Stomach (tissue), 9 donors: ENCODE results near the gene CSRP1. TPM values are rescaled to one million over a fixed set of nuclear protein-coding genes. Genes with fewer than 3 reads are reported as not detected.
"Not testable (repeated sequence)": the region's sequence is repeated elsewhere in the genome, so short reads cannot be mapped to it uniquely, and the experiment has no call there.

ENCODE experiments used
- DNase-seq, 2 donors: peaks; one replicate each; pipeline versions ENCODE4 v3.0.0 to v3.0.0-alpha.2; 2013 to 2019
- H3K27ac ChIP-seq, 5 donors: fragments of 200-600 bp in 4 of 5; sonication (generic) in 4 of 5; one replicate each; pipeline ENCODE4 v1.5.1; 2013 to 2019; ENCODE audit warnings: mild to moderate bottlenecking in 1 of 5, moderate library complexity in 1 of 5
- H3K27me3 ChIP-seq, 3 donors: fragments of 200-600 bp; sonication (generic); one replicate each; pipeline ENCODE4 v1.5.1; 2017 to 2019; ENCODE audit warnings: mixed run types in 1 of 3
- H3K36me3 ChIP-seq, 4 donors: fragments of 200-600 bp; sonication (generic); 1 replicate in 3 of 4; 2 replicates in 1 of 4; pipeline ENCODE4 v1.5.1; 2016 to 2019
- H3K4me1 ChIP-seq, 4 donors: fragments of 200-600 bp; sonication (generic); one replicate each; pipeline ENCODE4 v1.5.1; 2016 to 2019
- H3K4me3 ChIP-seq, 4 donors: fragments of 200-600 bp; sonication (generic) in 3 of 4; one replicate each; pipeline ENCODE4 v1.5.1; 2016 to 2019; ENCODE audit warnings: mild to moderate bottlenecking in 1 of 4
- H3K9me3 ChIP-seq, 4 donors: fragments of 200-600 bp; sonication (generic); one replicate each; pipeline ENCODE4 v1.5.1; 2016 to 2019
- CTCF ChIP-seq, 7 experiments: fragments of 450-650 bp in 4 of 7; fragments of 200-600 bp in 3 of 7; sonication (generic) in 3 of 7; IDR thresholded peaks; one replicate each; pipeline ENCODE4 v1.5.1; 2016 to 2019; ENCODE audit warnings: antibody characterized with exemption in 7 of 7, control low read depth in 2 of 7, mild to moderate bottlenecking in 1 of 7
- EP300 ChIP-seq: sonication (generic); formaldehyde crosslinking; IDR thresholded peaks from one replicate; pipeline ENCODE4 v1.6.1; 2017; ENCODE audit warnings: antibody characterized with exemption
- POLR2A ChIP-seq, 4 donors: fragments of 450-650 bp; IDR thresholded peaks; one replicate each; pipeline ENCODE4 v1.6.1; 2016; ENCODE audit warnings: antibody characterized with exemption in 4 of 4, control low read depth in 2 of 4, mild to moderate bottlenecking in 1 of 4, moderate library complexity in 1 of 4
- POLR2AphosphoS5 ChIP-seq, 3 donors: sonication (generic); formaldehyde crosslinking; IDR thresholded peaks; one replicate each; pipeline ENCODE4 v1.6.1; 2016; ENCODE audit warnings: antibody characterized with exemption in 3 of 3
- WGBS, 5 donors: extraction: QIAGEN DNeasy Blood & Tissue Kit in 3 of 5; methylation state at CpG; one replicate each; pipeline versions ENCODE4 v1.1.5 to v1.1.7; 2013 to 2018; 5-methylcytosine and 5-hydroxymethylcytosine counted together
- intact Hi-C: fragments of 100-400 bp; cut with DNase I; formaldehyde crosslinking; loops from one replicate; pipeline ENCODE4 v1.15.1; 2023; ENCODE audit warnings: low total_unique reads
- polyA plus RNA-seq, 3 donors: library from polyadenylated mRNA; stranded (reverse); fragments of 200-250 nt; gene quantifications; one replicate each; pipeline ENCODE4 v1.2.3, GENCODE V29; 2013
- total RNA-seq, 5 donors: library from RNA; depleted of rRNA; stranded (reverse); fragments of >200 nt; gene quantifications; one replicate each; pipeline versions ENCODE4 v1.1.0 to v1.2.3, GENCODE V29; 2014 to 2016
- donor health status: healthy with polysubstance abuse.
- donor health status: Bipolar disorder and iron deficiency.
- donor health status: healthy.

Gene CSRP1
- total and polyA plus RNA-seq, 8 donors, result 220 to 2,162 (median 528) TPM

GRCh38 chr1:201495551-201496295, 11.2 kb downstream of the CSRP1 start:
- peak overlapping the region; percentile 56 to 96 (median 95) for H3K27ac ChIP-seq
- H3K9me3 ChIP-seq, result no peaks in the 10 kb centered on the region
- no peak overlapping the region for H3K4me3 ChIP-seq
- WGBS, 5 donors, result 30 to 51% (median 39%) methylated on average over 11 of the region's 11 CpGs
- intact Hi-C loops, result no loop called here
- no peak for TF ChIP-seq CTCF (IDR thresholded peaks at IDR 0.05)
- peak; percentile 49 to 84 (median 70) for TF ChIP-seq POLR2AphosphoS5 (IDR thresholded peaks at IDR 0.05)
- peak; percentile 62 for TF ChIP-seq EP300
- no peak for TF ChIP-seq POLR2A (IDR thresholded peaks at IDR 0.05)
- peaks cover 24 to 61% (median 37%) of the 10 kb centered on the region in 4 donors for H3K36me3 ChIP-seq
- peaks cover 44 to 100% (median 87%) of the 10 kb centered on the region in 4 donors for H3K4me1 ChIP-seq
- DNase-seq, result peak; percentile 33 to 88
- no peaks in the 10 kb centered on the region for H3K27me3 ChIP-seq

GRCh38 chr1:201493757-201494617, 12.9 kb downstream of the CSRP1 start:
- DNase-seq, result peak; percentile 61 to 92
- Histone ChIP-seq H3K4me1 (peaks cover 50 to 100% (median 87%) of the 10 kb centered on the region in 4 donors), H3K4me3 (no peak overlapping the region)

GRCh38 chr1:201493026-201493656, 13.8 kb downstream of the CSRP1 start:
- Histone ChIP-seq H3K36me3 (peaks cover 38 to 79% (median 56%) of the 10 kb centered on the region in 4 donors), H3K4me1 (peaks cover 53 to 100% (median 88%) of the 10 kb centered on the region in 4 donors), H3K27ac (peak overlapping the region in 4 of 5 donors; percentile 67 to 95 (median 94))
- TF ChIP-seq POLR2AphosphoS5 (IDR thresholded peaks at IDR 0.05), result peak in 1 of 3 donors; percentile 36
- 77 to 95% (median 91%) methylated on average over 3 of the region's 3 CpGs for WGBS, 5 donors
- DNase-seq, H3K4me3 ChIP-seq, intact Hi-C loops, H3K9me3 ChIP-seq, H3K27me3 ChIP-seq: not testable (repeated sequence)

More at GRCh38 chr1:201493757-201494617, 12.9 kb downstream of the CSRP1 start:
- TF ChIP-seq POLR2A (IDR thresholded peaks at IDR 0.05) (no peak), POLR2AphosphoS5 (IDR thresholded peaks at IDR 0.05) (no peak), EP300 (no peak), CTCF (IDR thresholded peaks at IDR 0.05) (no peak)
- Histone ChIP-seq H3K36me3 (peaks cover 34 to 79% (median 51%) of the 10 kb centered on the region in 4 donors), H3K27ac (peak overlapping the region; percentile 8 to 95 (median 93)), H3K27me3 (no peaks in the 10 kb centered on the region), H3K9me3 (no peaks in the 10 kb centered on the region)
- intact Hi-C loops, result no loop called here
- WGBS, 5 donors, result 25 to 33% (median 29%) methylated on average over 15 of the region's 15 CpGs

- intact Hi-C loops, result no loop called here
- peak overlapping the region; percentile 14 to 95 (median 93) for H3K27ac ChIP-seq
- no peaks in the 10 kb centered on the region for H3K9me3 ChIP-seq
- H3K36me3 ChIP-seq, result peaks cover 49 to 87% (median 67%) of the 10 kb centered on the region in 4 donors
- WGBS, 5 donors, result 49 to 85% (median 80%) methylated on average over 3 of the region's 3 CpGs
- no peak overlapping the region for H3K4me3 ChIP-seq
- TF ChIP-seq CTCF (IDR thresholded peaks at IDR 0.05) (no peak), POLR2A (IDR thresholded peaks at IDR 0.05) (no peak), POLR2AphosphoS5 (IDR thresholded peaks at IDR 0.05) (no peak), EP300 (no peak)
- H3K27me3 ChIP-seq, result no peaks in the 10 kb centered on the region
- no peak for DNase-seq
- peaks cover 55 to 99% (median 86%) of the 10 kb centered on the region in 4 donors for H3K4me1 ChIP-seq
These were observed 14.9 kb downstream of the CSRP1 start for GRCh38 chr1:201491896-201492511.
